HG02970 (cell line): ENCODE results near the gene PID1.
"Not testable (repeated sequence)": the region's sequence is repeated elsewhere in the genome, so short reads cannot be mapped to it uniquely, and the experiment has no call there.

Experiments
- ATAC-seq: cut with Tn5 transposase; IDR thresholded peaks from one replicate; pipeline ENCODE4 v1.9.1; 2021; ENCODE audit warnings: mild to moderate bottlenecking, moderate library complexity, moderate number of reproducible peaks; ENCODE audit not compliant: unreplicated experiment, low FRiP score

PID1 gene

DNA sequence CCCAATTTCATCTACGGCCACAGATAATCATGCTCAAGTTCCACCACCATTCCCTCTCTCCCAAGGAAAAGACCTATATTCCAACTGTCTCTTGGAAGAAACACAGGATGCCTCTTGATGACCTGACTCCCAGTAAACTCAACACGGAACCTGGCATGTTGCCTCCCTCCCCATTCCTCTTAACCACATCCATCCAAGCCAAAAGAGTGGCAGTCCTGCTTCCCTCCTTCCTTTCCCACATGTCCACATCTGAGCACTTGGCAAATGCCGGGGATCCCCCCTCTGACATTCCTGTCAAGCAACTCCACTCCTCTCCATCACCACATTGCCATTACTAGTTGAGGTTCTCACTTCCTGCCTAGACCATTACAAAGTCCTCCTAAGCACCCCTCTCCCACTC is 49.4 kb downstream of the PID1 start:
- no peak for ATAC-seq

GRCh38 chr2:229220254-229220653 is 50.8 kb downstream of the PID1 start:
- ATAC-seq: no peak

DNA sequence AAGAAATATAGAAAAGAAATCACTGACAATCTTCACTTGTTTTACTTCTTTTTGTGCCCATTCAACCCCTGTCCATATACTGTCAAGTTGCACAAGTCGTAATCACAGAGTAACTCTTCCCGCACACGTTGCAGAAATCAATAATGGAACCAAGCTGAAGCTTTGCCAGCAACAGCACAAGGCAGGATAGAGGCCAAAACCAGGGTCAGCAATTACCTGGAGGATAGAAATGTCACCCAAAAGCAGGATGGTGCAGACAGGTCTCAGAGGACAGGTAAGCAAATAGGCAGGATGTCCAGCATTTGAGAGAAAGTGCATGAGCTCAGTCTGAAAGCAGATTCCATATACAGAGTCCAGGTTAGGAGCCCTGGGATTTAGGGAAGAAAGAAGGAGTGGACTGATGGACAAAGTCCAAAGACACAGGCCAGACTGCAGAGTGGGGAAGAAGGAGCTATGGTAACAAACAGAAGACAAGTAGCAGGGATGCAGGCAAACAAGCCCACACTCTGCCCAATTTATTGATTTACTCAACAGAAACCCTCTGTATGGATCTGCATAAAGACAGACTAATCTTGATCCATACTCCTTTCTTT is 52.7 kb downstream of the PID1 start:
- no peak for ATAC-seq

- no peak for ATAC-seq
These were observed 58.8 kb downstream of the PID1 start for GRCh38 chr2:229212241-229212640.

GRCh38 chr2:229210641-229211040 is 60.4 kb downstream of the PID1 start:
- ATAC-seq: no peak

DNA sequence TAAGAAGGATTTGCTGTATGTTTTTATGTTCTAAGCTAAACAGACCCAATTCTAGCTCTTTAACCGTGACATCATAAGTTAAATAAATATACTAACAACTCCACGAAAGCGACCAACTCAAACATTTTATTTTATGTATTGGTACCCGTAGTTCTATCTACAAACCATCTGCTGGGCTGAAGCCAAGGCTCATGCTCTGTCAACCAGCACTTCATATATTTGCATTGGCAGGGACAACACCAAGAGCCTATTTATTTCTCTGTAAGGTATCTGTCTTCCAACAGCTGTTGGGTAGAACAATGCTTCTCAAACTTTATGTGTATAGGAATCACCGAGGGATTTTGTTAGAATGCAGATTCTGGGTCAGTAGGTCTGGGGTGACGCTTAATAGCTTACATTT is 64.5 kb downstream of the PID1 start:
- no peak for ATAC-seq

DNA sequence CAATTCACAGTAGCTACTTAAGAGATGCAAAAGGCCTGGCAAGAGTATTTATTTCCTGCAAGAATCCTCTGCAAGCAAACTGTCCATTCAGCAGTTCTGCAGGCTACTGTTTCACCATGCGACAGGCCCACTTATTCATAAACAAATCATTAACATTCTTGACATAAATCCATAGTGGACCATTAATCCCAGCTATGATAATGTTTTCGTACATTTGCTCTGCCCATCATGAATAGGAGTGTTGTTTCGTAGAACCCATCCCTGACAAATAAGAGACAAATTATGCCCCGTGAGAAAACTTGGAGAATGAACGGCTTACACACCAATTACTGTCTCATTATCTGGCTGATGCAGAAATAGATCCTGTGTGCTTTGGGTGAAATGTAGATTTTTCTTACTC is 65.4 kb downstream of the PID1 start:
- ATAC-seq: no peak

- no peak for ATAC-seq
These were observed 68.4 kb downstream of the PID1 start for GRCh38 chr2:229202646-229203045.

GRCh38 chr2:229201521-229201920 is 69.6 kb downstream of the PID1 start:
- no peak for ATAC-seq

- ATAC-seq: no peak
These were observed 71.8 kb downstream of the PID1 start for GRCh38 chr2:229199267-229199666.

- no peak for ATAC-seq
These were observed 74.6 kb downstream of the PID1 start for GRCh38 chr2:229196448-229196847.

- ATAC-seq: no peak
These were observed 75.6 kb downstream of the PID1 start for GRCh38 chr2:229195346-229195947.

DNA sequence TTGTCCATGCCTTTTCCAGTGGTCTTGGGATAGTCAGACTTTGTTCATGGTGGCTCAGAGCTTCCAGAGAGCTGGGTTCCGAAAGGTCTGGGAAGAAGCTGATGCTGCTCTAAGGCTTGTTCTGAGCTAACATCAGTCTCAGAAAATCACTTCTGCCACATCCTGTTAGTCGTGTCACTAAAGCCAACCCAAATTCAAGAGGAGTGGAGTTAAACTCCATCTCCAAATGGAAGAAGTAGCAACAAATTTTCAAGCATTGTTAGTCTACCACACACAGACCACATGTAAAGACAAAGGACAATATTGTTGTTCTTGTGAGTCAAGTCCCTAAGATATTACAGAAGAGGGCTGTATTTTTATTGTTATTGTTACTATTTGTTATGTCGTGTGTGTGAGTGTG is 77.8 kb downstream of the PID1 start:
- no peak for ATAC-seq

DNA sequence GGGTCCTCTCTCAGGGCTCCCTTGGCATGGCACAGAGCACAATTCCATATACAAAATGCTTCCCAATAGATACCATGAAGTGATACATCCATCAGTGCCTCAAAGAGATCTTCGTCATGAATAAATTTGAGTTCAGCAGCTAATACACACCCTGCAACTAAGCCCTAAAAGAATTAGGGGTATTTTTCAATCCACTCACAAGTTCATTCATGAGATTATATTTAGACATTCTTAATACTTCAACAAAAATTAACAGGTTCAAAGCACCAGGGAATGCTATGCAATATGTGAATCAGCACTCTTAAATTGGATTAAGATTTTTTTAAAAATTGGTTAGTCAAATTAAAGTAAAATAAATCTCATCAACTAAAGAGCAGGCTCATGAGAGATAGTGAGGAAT is 79.7 kb downstream of the PID1 start:
- ATAC-seq: no peak

DNA sequence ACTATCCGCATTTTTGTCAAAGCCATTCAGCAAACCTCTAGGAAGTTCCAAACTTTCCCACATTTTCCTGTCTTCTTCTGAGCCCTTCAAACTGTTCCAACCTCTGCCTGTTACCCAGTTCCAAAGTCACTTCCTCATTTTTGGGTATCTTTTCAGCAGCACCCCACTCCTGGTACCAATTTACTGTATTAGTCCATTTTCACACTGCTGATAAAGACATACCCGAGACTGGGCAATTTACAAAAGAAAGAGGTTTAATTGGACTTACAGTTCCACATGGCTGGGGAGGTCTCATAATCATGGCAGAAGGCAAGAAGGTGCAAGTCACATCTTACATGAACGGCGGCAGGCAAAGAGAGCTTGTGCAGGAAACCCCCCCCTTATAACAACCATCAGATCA is 84.0 kb downstream of the PID1 start:
- ATAC-seq: not testable (repeated sequence)

DNA sequence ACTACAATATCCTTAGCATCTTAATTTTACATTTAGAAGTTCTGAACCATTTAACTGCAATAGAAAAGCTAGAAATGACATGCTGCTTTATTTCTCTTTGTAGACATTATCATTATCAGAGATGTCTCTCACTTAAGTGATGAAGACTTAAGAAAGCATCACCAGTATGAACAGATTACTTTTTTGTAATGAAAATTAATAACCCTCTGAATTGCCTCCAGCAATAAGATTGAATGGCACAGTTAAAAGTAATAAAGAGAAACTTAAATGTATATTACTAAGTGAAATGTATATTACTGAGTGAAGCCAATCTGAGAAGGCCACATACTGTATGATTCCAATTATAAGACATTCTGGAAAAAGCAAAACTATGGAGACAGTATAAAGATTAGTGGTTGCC is 89.4 kb downstream of the PID1 start:
- no peak for ATAC-seq

DNA sequence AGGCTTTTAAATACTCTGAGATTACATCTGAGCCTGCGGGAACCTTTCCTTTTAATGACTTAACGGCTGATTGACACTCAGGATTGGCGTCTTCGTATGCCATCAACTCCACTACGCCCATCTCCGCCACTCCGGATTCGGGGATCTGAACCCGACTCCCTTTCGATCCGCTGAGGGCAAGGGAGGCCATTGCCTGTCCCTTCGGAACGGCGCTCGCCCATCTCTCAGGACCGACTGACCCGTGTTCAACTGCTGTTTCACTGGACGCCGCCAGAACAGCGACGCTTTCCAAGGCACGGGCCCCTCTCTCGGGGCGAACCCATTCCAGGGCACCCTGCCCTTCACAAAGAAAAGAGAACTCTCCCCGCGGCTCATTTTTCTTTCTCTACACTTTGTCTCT is 90.4 kb downstream of the PID1 start:
- ATAC-seq: no peak

DNA sequence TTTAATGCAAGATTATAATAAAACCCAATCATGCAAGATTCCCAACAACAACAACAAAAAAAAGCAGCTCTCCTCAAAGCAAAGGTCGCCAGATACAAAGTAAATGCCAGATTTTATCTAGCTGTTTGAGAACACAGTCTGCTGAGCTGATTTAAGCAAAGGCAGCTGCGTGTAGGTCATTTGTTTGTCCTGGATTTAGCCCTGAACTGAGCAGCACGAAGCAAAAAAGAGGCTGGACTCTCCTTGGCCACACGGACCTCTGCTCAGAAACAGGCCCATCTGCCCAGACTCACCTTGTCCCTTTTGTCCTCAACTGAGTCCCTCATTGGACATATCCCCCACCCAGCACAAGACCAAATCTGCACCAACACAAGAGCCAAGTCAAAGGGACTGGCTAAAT is 91.5 kb downstream of the PID1 start:
- ATAC-seq: no peak

- no peak for ATAC-seq
These were observed 92.4 kb downstream of the PID1 start for GRCh38 chr2:229178706-229179105.

DNA sequence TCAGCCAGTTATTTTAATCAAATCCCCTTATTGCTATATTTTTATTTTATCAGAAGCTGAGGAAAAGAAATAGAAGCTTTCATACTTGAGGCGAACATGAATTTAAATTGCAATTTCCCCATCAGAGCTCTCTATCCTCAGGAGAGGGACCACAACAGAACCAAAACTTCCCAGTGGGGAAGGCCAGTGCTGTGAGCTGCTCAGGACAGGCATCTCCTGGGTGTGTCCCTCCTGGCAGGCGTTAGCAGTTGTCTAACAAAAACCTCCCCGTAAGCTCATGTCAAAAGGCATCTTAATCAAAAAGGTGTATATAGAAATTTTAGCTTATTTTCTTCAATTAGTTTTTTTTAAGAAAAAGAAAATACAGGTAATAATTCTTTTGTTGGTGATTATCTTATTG is 93.0 kb downstream of the PID1 start:
- ATAC-seq: no peak

DNA sequence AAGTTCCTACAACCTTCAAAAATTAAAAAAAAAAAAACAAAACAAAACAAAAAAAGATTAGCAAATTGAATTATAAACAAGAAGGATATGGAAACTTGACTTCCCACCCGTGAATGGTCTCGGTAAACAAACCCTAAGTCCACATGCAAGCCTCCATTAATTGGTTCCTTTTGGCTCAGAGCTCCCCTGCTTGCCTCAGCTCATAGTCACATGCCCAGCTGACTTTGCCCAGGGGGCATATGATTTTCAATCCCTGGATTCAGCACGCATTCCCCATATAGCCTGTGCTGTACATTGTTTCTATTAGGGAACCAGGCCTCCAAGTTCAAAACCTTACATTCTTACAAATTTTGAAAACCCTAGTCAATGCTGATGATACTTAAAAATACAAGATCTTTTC is 95.0 kb downstream of the PID1 start:
- no peak for ATAC-seq

DNA sequence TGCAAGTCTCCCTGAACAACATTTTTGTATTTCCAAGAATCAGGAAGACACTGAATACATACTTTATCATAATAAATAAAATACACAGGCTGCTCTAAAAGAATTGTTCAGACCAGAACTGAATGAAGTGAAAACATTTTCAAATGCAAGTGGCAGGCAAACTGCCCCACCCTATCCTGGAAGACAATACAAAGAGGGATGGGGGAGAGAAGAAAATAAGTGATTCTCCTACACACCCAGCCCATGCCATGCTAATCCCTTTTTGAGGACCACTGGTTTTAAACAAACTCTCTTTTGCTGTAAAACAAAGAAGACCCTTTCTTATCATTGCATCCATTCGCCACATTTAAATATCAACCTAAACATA is 95.6 kb downstream of the PID1 start:
- ATAC-seq: no peak
